Heart right ventricle (tissue), 16 donors: ENCODE results near the gene MTFR2. TPM values are rescaled to one million over a fixed set of nuclear protein-coding genes. Genes with fewer than 3 reads are reported as not detected.
"Not testable (repeated sequence)": the region's sequence is repeated elsewhere in the genome, so short reads cannot be mapped to it uniquely, and the experiment has no call there.

Experiments used
- ATAC-seq, 8 donors: fragments of 200-7000 bp; cut with Tn5 transposase; one replicate each; pipeline ENCODE4 v1.9.1; 2020; ENCODE audit warnings: mild to moderate bottlenecking in 8 of 8, moderate library complexity in 8 of 8, moderate number of reproducible peaks in 1 of 8
- DNase-seq, 2 donors: peaks; one replicate each; pipeline ENCODE4 v3.0.0-alpha.2; 2020
- H3K27ac ChIP-seq, 10 donors: fragments of 200-600 bp; sonication (generic) in 2 of 10; one replicate each; pipeline versions ENCODE4 v1.5.0 to v1.8.0; 2020 to 2022; ENCODE audit warnings: mild to moderate bottlenecking in 3 of 10
- H3K27me3 ChIP-seq, 7 donors: fragments of 200-600 bp; one replicate each; pipeline ENCODE4 v1.8.0; 2021 to 2022; ENCODE audit warnings: mild to moderate bottlenecking in 2 of 7
- H3K36me3 ChIP-seq, 9 donors: fragments of 200-600 bp; sonication (generic) in 1 of 9; one replicate each; pipeline versions ENCODE4 v1.5.0 to v1.8.0; 2020 to 2022; ENCODE audit warnings: mild to moderate bottlenecking in 2 of 9
- H3K4me1 ChIP-seq, 9 donors: fragments of 200-600 bp; sonication (generic) in 1 of 9; one replicate each; pipeline versions ENCODE4 v1.5.0 to v1.8.0; 2020 to 2022; ENCODE audit warnings: mild to moderate bottlenecking in 4 of 9
- H3K4me3 ChIP-seq, 10 donors: fragments of 200-600 bp; sonication (generic) in 2 of 10; one replicate each; pipeline versions ENCODE4 v1.5.0 to v1.8.0; 2020 to 2022; ENCODE audit warnings: mild to moderate bottlenecking in 7 of 10, moderate library complexity in 2 of 10
- H3K9me3 ChIP-seq, 11 donors: fragments of 200-600 bp in 10 of 11; sonication (generic) in 2 of 11; one replicate each; pipeline versions ENCODE4 v1.5.0 to v1.8.0; 2013 to 2022; ENCODE audit warnings: mild to moderate bottlenecking in 2 of 11, control low read depth in 1 of 11, moderate library complexity in 1 of 11
- WGBS, 2 donors: extraction: QIAGEN DNeasy Blood & Tissue Kit; methylation state at CpG; one replicate each; pipeline ENCODE4 v1.1.7; 2013; ENCODE audit warnings: inconsistent platforms in 1 of 2; 5-methylcytosine and 5-hydroxymethylcytosine counted together
- intact Hi-C, 10 donors: fragments of 100-400 bp; cut with DNase I; formaldehyde crosslinking; loops; one replicate each; pipeline versions ENCODE4 v1.11.1 to v1.14.2; 2022
- polyA plus RNA-seq, 2 donors: library from polyadenylated mRNA; stranded (reverse); fragments of 200-250 nt; gene quantifications; one replicate each; pipeline ENCODE4 v1.2.3, GENCODE V29; 2013
- total RNA-seq, 10 donors: library from RNA; stranded (reverse); fragmentation: NEBNext Ultra II Directional in 3 of 10; extraction: Animal tissue kit (Norgen Biotek cat#: 25700) in 3 of 10; gene quantifications; one replicate each; pipeline versions ENCODE4 v1.2.1 to v1.2.4, GENCODE V29; 2021 to 2023
- TF ChIP-seq, protein P1 (sequence below), 9 donors: fragments of 200-600 bp; sonication (generic) in 2 of 9; IDR thresholded peaks; one replicate each; pipeline versions ENCODE4 v1.5.0 to v1.8.0; 2021 to 2022; ENCODE audit warnings: antibody characterized with exemption in 9 of 9, mild to moderate bottlenecking in 5 of 9, moderate library complexity in 1 of 9
- donor health status: Arrhythmogenic right ventricular cardiomyopathy.
- donor health status: ischemic (EF 13 %, LVEDD 7.1; RV severe dilation, severe dysfunction).
- donor health status: healthy with polysubstance abuse.
- donor health status: DM: no; HTN: yes; CAD: no.
- donor health status: DM: no; HTN: no; CAD: no.
- donor health status: ischemic (EF 25% LVEDD 6.9; RV normal size, moderate dysfunction).
- donor health status: ischemic (EF 25% LVEDD 5.7; RV mildly dilated, moderate dysfunction).
- donor health status: healthy.
- donor health status: DM: yes; HTN: yes; CAD: no.
- donor health status: Ischemic cardiomyopathy.
- donor health status: ischemic (EF 35%, LVEDD 5.7; RV mildly dilated, moderate dysfunction).
- donor health status: nonischemic (EF 11% LVEDD 7.7; RV severe dilation, severe dysfunction).
- donor health status: DM: yes; HTN: yes; CAD: no.
- donor health status: PGD.
- donor health status: ischemic (EF 29% LVEDD 5.4; RV normal size, mild dysfunction).
- donor health status: nonischemic (EF 23%, LVEDD 6.1; RV moderate dilation, normal function).

Gene MTFR2
- total and polyA plus RNA-seq, 12 donors, result 0.20 to 0.69 (median 0.27) TPM; not detected in 6

DNA sequence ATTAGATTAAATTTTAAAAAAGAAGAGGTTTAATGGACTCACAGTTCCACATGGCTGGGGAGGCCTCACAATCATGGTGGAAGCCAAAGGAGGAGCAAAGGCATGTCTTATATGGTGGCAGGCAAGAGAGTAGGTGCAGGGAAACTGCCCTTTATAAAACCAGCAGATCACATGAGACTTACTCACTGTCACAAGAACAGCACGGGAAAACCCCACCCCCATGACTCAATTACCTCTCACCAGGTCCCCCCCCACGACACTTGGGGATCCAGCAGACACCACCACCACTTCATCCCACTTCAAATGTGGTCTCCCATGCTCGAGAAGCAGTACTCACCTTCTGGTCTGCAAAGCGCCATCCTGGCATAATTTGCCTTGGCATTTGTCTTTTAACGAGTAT is 24.6 kb downstream of the MTFR2 start:
- DNase-seq (no peak), ATAC-seq (no peak)
- TF ChIP-seq, protein P1, sequence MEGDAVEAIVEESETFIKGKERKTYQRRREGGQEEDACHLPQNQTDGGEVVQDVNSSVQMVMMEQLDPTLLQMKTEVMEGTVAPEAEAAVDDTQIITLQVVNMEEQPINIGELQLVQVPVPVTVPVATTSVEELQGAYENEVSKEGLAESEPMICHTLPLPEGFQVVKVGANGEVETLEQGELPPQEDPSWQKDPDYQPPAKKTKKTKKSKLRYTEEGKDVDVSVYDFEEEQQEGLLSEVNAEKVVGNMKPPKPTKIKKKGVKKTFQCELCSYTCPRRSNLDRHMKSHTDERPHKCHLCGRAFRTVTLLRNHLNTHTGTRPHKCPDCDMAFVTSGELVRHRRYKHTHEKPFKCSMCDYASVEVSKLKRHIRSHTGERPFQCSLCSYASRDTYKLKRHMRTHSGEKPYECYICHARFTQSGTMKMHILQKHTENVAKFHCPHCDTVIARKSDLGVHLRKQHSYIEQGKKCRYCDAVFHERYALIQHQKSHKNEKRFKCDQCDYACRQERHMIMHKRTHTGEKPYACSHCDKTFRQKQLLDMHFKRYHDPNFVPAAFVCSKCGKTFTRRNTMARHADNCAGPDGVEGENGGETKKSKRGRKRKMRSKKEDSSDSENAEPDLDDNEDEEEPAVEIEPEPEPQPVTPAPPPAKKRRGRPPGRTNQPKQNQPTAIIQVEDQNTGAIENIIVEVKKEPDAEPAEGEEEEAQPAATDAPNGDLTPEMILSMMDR (IDR thresholded peaks at IDR 0.05), result no peak
- no peaks in the 10 kb centered on the region for H3K36me3 ChIP-seq
- no peak overlapping the region for H3K4me3 ChIP-seq
- peaks cover 0 to 18% (median 5%) of the 10 kb centered on the region in 9 donors for H3K4me1 ChIP-seq
- 73 to 75% methylated on average over 5 of the region's 5 CpGs for WGBS, 2 donors
- H3K9me3 ChIP-seq, result peaks cover 0 to 6% (median 0%) of the 10 kb centered on the region in 11 donors
- H3K27ac ChIP-seq, result peak overlapping the region in 1 of 10 donors; percentile 28
- H3K27me3 ChIP-seq, result no peaks in the 10 kb centered on the region
- intact Hi-C loops, result loop anchor here in 9 of 10 donors (2.0 to 10.0 kb wide), 12 partner anchors 188 to 721 kb away; no protein-coding TSS in a partner anchor

DNA sequence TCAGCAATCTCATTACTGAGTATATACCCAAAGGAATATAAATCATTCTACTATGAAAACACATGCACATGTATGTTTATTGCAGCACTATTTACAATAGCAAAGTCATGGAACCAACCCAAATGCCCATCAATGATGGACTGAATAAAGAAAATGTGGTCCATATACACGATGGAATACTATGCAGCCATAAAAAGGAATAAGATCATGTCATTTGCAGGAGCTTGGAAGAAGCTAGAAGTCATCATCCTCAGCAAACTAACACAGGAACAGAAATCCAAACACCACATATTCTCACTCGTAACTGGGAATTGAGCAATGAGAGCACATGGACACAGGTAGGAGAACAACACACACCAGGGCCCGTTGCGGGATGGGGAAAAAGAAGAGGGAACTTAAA is 25.1 kb downstream of the MTFR2 start:
- 94 to 96% methylated on average over 4 of the region's 4 CpGs for WGBS, 2 donors
- not testable (repeated sequence) for ATAC-seq, DNase-seq, H3K27me3 ChIP-seq, H3K36me3 ChIP-seq, H3K27ac ChIP-seq, H3K4me3 ChIP-seq
- Histone ChIP-seq H3K9me3 (peaks cover 0 to 11% (median 4%) of the 10 kb centered on the region in 11 donors), H3K4me1 (peaks cover 0 to 18% (median 5%) of the 10 kb centered on the region in 9 donors)
- intact Hi-C loops, result loop anchor here in 9 of 10 donors (2.0 to 10.0 kb wide), 12 partner anchors 188 to 720 kb away; no protein-coding TSS in a partner anchor

DNA sequence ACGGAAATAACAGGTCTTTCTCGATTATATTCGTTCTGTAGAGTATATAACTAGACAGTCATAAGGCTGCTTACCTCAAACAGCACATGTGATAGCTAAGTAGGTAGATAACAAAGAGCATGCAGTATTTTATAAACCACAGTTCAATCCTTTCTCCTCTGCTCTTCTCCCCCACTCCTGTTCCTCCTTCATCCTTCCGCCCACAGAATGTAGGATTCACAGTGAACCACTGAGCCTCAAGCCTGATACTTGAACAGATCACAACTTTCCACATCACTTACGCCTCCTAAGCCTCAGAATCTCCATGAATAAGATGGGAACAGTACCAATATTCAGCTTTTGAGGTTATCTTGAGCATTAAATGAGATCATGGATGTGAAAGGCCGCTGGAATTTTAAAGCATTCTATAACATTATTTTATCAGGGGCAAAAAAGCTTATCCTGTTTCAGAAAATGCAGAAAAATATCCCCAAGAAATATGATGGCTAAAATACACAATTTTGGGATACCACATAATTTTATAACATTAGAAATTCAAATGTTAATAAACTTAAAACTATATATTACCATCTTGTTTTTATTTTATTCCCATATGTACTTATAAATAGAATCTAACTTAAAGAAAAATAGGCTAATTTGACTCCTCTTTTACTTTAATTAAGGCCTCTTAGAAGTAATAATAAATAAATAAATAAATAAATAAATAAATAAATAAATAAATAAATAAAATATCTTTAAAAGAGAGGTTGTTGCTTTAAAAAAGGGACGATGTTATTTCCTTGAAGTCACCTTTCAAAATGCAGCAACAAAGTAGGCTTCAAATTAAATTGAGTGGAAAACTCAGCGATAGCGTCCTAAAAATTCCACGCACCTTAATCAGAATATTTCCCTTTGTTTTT is 33.4 kb downstream of the MTFR2 start:
- peaks cover 0 to 15% (median 6%) of the 10 kb centered on the region in 11 donors for H3K9me3 ChIP-seq
- TF ChIP-seq, protein P1 (IDR thresholded peaks at IDR 0.05), result no peak
- DNase-seq, result no peak
- ATAC-seq, result no peak
- 84 to 85% methylated on average over 10 of the region's 10 CpGs for WGBS, 2 donors
- H3K27me3 ChIP-seq, result no peaks in the 10 kb centered on the region
- H3K36me3 ChIP-seq, result no peaks in the 10 kb centered on the region
- H3K4me1 ChIP-seq, result peaks cover 0 to 4% (median 0%) of the 10 kb centered on the region in 9 donors
- intact Hi-C loops, result no loop called here
- H3K4me3 ChIP-seq, result no peak overlapping the region
- H3K27ac ChIP-seq, result no peak overlapping the region

DNA sequence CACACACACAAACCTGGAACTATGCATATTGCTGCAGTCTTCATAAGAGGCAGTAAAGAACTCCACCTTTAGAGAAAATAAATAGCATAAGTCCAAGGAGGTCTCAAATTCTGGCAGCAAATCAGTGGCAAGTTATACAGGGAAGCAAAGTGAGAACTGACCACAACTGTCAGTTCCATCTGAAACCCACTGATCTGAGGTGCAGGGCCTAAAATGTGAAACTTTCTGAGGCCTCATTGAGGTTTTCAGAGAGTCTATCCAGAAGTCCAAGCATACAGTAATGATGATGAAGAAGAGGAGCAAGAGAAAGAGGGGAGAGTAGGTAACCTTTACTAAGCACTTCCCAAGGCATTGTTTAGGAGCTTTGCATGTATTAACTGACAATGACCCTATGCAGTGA is 36.3 kb downstream of the MTFR2 start:
- peaks cover 0 to 4% (median 0%) of the 10 kb centered on the region in 9 donors for H3K4me1 ChIP-seq
- ATAC-seq (no peak), DNase-seq (no peak)
- no peaks in the 10 kb centered on the region for H3K27me3 ChIP-seq
- H3K36me3 ChIP-seq, result no peaks in the 10 kb centered on the region
- no peak overlapping the region for H3K4me3 ChIP-seq
- intact Hi-C loops, result no loop called here
- H3K27ac ChIP-seq, result no peak overlapping the region
- TF ChIP-seq, protein P1 (IDR thresholded peaks at IDR 0.05), result no peak
- H3K9me3 ChIP-seq, result no peaks in the 10 kb centered on the region
